Measurements from ENCODE around the gene HAUS2. TPM values are rescaled to one million over a fixed set of nuclear protein-coding genes. Genes with fewer than 3 reads are reported as not detected.

The HAUS2 gene
- total RNA-seq, 3 donors from 2014 or later (not counting 1 experiment from before 2014, with no cell fraction given), result 24.9 to 26.2 (median 26.1) TPM

DNA sequence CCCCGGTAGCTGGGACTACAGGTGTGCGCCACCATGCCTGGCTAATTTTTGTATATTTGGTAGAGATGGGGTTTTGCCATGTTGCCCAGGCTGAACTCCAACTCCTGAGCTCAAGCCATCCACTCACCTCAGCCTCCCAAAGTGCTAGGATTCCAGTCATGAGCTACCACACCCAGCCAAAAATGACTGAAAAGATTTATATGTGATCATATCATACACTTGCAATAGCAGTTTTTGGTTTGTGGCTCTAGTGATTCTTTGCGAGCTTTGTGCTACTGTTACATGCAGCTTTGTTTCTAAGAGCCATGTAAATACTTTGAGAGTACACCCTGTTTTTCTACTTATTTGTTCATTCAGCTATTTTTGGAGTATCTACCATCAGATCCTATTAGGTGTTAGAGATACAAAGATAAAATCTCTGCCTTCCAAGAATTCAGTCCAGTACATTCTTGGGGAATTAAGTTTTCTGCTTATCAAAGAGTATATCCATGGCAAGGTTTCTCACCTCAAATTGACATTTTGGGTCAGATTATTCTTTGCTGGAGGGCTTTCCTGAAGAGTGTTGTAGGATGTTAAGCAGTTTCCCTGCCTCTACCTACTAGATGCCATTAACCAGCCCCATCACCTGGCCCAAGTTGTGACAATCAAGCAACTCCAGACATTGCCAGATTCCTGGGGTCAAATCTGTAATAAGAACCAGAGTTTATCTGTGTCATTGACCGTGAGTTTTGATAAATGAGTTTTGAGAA lies 38.2 kb upstream of the HAUS2 start:
- Histone ChIP-seq H3K4me1 (ENCODE audit: control insufficient read depth, insufficient read depth, low read length) (no peaks in the 10 kb centered on the region), H3K9me3 (ENCODE audit: control insufficient read depth, insufficient read depth, low read length) (no peaks in the 10 kb centered on the region), H3K27me3 (ENCODE audit: control insufficient read depth, insufficient read depth, low read length) (no peaks in the 10 kb centered on the region), H3K27ac (ENCODE audit: low read length) (no peak overlapping the region), H3K4me3 (ENCODE audit: low read length) (no peak overlapping the region), H3K36me3 (ENCODE audit: control insufficient read depth, insufficient read depth, low read length) (peaks cover 28% of the 10 kb centered on the region)
- WGBS (ENCODE audit: insufficient coverage), result 89% methylated on average over 2 of the region's 4 CpGs
- peaks cover 12 to 17% of the 10 kb centered on the region in 2 donors for H3K4me1 Mint-ChIP-seq
- H3K9me3 Mint-ChIP-seq, result no peaks in the 10 kb centered on the region
- DNase-seq (no peak), ATAC-seq (no peak)
- H3K36me3 Mint-ChIP-seq, result peaks cover 5% of the 10 kb centered on the region
- TF ChIP-seq, protein P1, sequence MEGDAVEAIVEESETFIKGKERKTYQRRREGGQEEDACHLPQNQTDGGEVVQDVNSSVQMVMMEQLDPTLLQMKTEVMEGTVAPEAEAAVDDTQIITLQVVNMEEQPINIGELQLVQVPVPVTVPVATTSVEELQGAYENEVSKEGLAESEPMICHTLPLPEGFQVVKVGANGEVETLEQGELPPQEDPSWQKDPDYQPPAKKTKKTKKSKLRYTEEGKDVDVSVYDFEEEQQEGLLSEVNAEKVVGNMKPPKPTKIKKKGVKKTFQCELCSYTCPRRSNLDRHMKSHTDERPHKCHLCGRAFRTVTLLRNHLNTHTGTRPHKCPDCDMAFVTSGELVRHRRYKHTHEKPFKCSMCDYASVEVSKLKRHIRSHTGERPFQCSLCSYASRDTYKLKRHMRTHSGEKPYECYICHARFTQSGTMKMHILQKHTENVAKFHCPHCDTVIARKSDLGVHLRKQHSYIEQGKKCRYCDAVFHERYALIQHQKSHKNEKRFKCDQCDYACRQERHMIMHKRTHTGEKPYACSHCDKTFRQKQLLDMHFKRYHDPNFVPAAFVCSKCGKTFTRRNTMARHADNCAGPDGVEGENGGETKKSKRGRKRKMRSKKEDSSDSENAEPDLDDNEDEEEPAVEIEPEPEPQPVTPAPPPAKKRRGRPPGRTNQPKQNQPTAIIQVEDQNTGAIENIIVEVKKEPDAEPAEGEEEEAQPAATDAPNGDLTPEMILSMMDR (IDR thresholded peaks at IDR 0.05), result no peak
- no peaks in the 10 kb centered on the region for H3K27me3 Mint-ChIP-seq (ENCODE audit: low read depth in 2 of 2)
- intact Hi-C loops (cut with micrococcal nuclease), result no loop called here
- H3K27ac Mint-ChIP-seq, result peak overlapping the region in 1 of 2 donors; percentile 17
- H3K4me3 Mint-ChIP-seq, result no peak overlapping the region

DNA sequence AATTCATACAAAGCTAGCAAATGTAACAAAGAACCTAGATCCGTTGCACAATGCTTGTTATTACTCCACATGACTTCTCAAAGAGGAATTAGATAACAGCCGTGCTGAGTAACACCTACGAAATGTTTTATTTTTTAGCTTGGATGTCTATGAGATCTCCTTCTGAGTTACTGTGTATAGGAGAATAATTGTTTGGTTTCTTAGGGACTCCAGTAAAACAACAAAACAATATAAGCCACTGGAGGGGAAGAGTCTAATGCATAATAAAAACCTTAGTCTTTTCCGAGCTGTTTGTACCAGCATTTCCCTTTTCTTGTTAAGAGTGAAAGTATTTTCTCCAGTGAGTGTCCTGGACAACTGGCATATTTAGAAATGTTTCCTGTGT lies 37.6 kb upstream of the HAUS2 start:
- no peak for DNase-seq
- Histone ChIP-seq H3K27ac (ENCODE audit: low read length) (no peak overlapping the region), H3K36me3 (ENCODE audit: control insufficient read depth, insufficient read depth, low read length) (peaks cover 34% of the 10 kb centered on the region), H3K27me3 (ENCODE audit: control insufficient read depth, insufficient read depth, low read length) (no peaks in the 10 kb centered on the region), H3K4me3 (ENCODE audit: low read length) (no peak overlapping the region), H3K9me3 (ENCODE audit: control insufficient read depth, insufficient read depth, low read length) (no peaks in the 10 kb centered on the region), H3K4me1 (ENCODE audit: control insufficient read depth, insufficient read depth, low read length) (no peaks in the 10 kb centered on the region)
- H3K36me3 Mint-ChIP-seq, result peaks cover 6% of the 10 kb centered on the region
- peak overlapping the region in 1 of 2 donors; percentile 17 for H3K27ac Mint-ChIP-seq
- intact Hi-C loops (cut with micrococcal nuclease), result no loop called here
- H3K9me3 Mint-ChIP-seq, result no peaks in the 10 kb centered on the region
- WGBS (ENCODE audit: insufficient coverage), result 29% methylated on average over 1 of the region's 4 CpGs
- H3K4me1 Mint-ChIP-seq, result peaks cover 10 to 17% of the 10 kb centered on the region in 2 donors
- H3K4me3 Mint-ChIP-seq, result no peak overlapping the region
- TF ChIP-seq, protein P1 (IDR thresholded peaks at IDR 0.05), result no peak
- no peak for ATAC-seq
- H3K27me3 Mint-ChIP-seq (ENCODE audit: low read depth in 2 of 2), result no peaks in the 10 kb centered on the region

DNA sequence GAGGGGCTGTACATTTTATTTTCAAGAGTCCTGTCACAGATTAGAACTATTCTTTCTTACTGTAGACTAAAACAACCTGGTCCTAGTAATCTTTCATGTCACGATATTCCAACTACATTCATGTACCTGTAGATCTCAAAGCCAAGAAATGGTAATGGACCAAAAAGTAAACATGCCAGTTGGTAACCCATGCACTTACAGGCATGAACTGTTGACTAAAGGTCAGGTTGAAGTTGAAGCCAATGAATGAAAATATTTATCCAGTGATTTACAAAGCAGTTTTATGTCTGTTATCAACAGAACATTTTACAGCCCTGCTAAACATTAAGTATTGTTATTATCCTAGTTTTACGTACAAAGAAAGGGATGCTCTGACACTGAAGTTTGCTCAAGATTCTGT lies 25.3 kb upstream of the HAUS2 start:
- no peak for ATAC-seq
- TF ChIP-seq, protein P1 (IDR thresholded peaks at IDR 0.05), result no peak
- Mint-ChIP-seq H3K27me3 (ENCODE audit: low read depth in 2 of 2) (no peaks in the 10 kb centered on the region), H3K4me3 (no peak overlapping the region), H3K27ac (no peak overlapping the region), H3K4me1 (no peaks in the 10 kb centered on the region), H3K9me3 (no peaks in the 10 kb centered on the region), H3K36me3 (peaks cover 13% of the 10 kb centered on the region)
- no peaks in the 10 kb centered on the region for H3K9me3 ChIP-seq (ENCODE audit: control insufficient read depth, insufficient read depth, low read length)
- H3K4me1 ChIP-seq (ENCODE audit: control insufficient read depth, insufficient read depth, low read length), result no peaks in the 10 kb centered on the region
- no peaks in the 10 kb centered on the region for H3K27me3 ChIP-seq (ENCODE audit: control insufficient read depth, insufficient read depth, low read length)
- H3K27ac ChIP-seq (ENCODE audit: low read length), result no peak overlapping the region
- DNase-seq, result no peak
- intact Hi-C loops (cut with micrococcal nuclease), result no loop called here
- peaks cover 43% of the 10 kb centered on the region for H3K36me3 ChIP-seq (ENCODE audit: control insufficient read depth, insufficient read depth, low read length)
- H3K4me3 ChIP-seq (ENCODE audit: low read length), result no peak overlapping the region
- 89% methylated on average over 2 of the region's 2 CpGs for WGBS (ENCODE audit: insufficient coverage)

DNA sequence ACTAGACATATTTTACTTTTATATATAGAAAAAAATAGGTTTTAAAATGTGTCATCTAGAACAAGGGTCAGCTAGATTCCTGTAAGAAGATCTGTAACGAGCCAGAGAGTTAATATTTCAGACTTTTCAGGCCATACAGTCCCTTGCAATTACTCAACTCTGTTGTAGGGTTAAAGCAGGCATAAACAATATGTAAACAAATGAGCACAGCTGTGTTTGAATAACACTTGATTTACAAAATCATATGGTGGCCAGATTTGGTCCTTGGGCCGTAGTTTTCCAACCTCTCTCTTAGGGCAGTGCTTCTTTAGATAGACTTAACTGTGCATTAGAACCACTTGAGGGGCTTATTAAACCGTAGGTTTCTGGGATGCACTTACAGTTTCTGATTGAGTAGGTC lies 19.7 kb upstream of the HAUS2 start:
- TF ChIP-seq, protein P1 (IDR thresholded peaks at IDR 0.05), result no peak
- no peak overlapping the region for H3K27ac ChIP-seq (ENCODE audit: low read length)
- no peaks in the 10 kb centered on the region for H3K9me3 Mint-ChIP-seq
- H3K9me3 ChIP-seq (ENCODE audit: control insufficient read depth, insufficient read depth, low read length), result no peaks in the 10 kb centered on the region
- no peak overlapping the region for H3K4me3 ChIP-seq (ENCODE audit: low read length)
- H3K4me1 Mint-ChIP-seq, result no peaks in the 10 kb centered on the region
- H3K27ac Mint-ChIP-seq, result peak overlapping the region in 1 of 2 donors; percentile 18
- H3K27me3 Mint-ChIP-seq (ENCODE audit: low read depth in 2 of 2), result no peaks in the 10 kb centered on the region
- DNase-seq, result no peak
- H3K4me1 ChIP-seq (ENCODE audit: control insufficient read depth, insufficient read depth, low read length), result no peaks in the 10 kb centered on the region
- no peaks in the 10 kb centered on the region for H3K27me3 ChIP-seq (ENCODE audit: control insufficient read depth, insufficient read depth, low read length)
- WGBS (ENCODE audit: insufficient coverage), result 100% methylated on average over 3 of the region's 3 CpGs
- no peak for ATAC-seq
- H3K36me3 Mint-ChIP-seq, result peaks cover 8% of the 10 kb centered on the region
- intact Hi-C loops (cut with micrococcal nuclease), result no loop called here
- H3K36me3 ChIP-seq (ENCODE audit: control insufficient read depth, insufficient read depth, low read length), result peaks cover 41% of the 10 kb centered on the region
- no peak overlapping the region for H3K4me3 Mint-ChIP-seq
